GM19099 (cell line): ENCODE data around the gene RARA.

Source experiments
- POLR2A ChIP-seq: IDR thresholded peaks from 3 replicates; pipeline ENCODE4 v1.6.1; 2011; ENCODE audit warnings: low read depth; ENCODE audit not compliant: insufficient read length; ENCODE audit errors: extremely low read depth

Gene RARA

GRCh38 chr17:40287494-40288369 is 21.2 kb upstream of the RARA start, which contains the start of gene CDC6:
CDC6 (plus strand) TSS chr17:40287879; CDS start chr17:40289421, 1,542 bp downstream.
- peak; percentile 88 for TF ChIP-seq POLR2A

- no peak for TF ChIP-seq POLR2A
These were observed 18.2 kb upstream of the RARA start for GRCh38 chr17:40290629-40291280.

- no peak for TF ChIP-seq POLR2A
These were observed 17.7 kb upstream of the RARA start for GRCh38 chr17:40291281-40291664.

GRCh38 chr17:40293363-40293762 is 15.6 kb upstream of the RARA start:
- no peak for TF ChIP-seq POLR2A

GRCh38 chr17:40295488-40296436 is 13.2 kb upstream of the RARA start:
- no peak for TF ChIP-seq POLR2A

GRCh38 chr17:40297511-40297910 is 11.5 kb upstream of the RARA start:
- no peak for TF ChIP-seq POLR2A

GRCh38 chr17:40298726-40299125 is 10.3 kb upstream of the RARA start:
- TF ChIP-seq POLR2A: no peak

- TF ChIP-seq POLR2A: no peak
These were observed 7.7 kb upstream of the RARA start for GRCh38 chr17:40301315-40301714.

GRCh38 chr17:40303009-40303657 is 5.8 kb upstream of the RARA start:
- no peak for TF ChIP-seq POLR2A

- TF ChIP-seq POLR2A: no peak
These were observed 5.0 kb upstream of the RARA start for GRCh38 chr17:40303708-40304551.

GRCh38 chr17:40306395-40306794 is 2.6 kb upstream of the RARA start:
- TF ChIP-seq POLR2A: no peak

- TF ChIP-seq POLR2A: no peak
These were observed 1.8 kb upstream of the RARA start for GRCh38 chr17:40307001-40307730.

- TF ChIP-seq POLR2A: no peak
These were observed 1.2 kb upstream of the RARA start for GRCh38 chr17:40307740-40308239.
